H9 (cell line): Measurements from ENCODE around the gene PRKCG. TPM values are rescaled to one million over a fixed set of nuclear protein-coding genes. Genes with fewer than 3 reads are reported as not detected.

Experiments
- DNase-seq: peaks from one replicate; pipeline ENCODE4 v3.0.0-alpha.2; 2017
- H2AFZ ChIP-seq: one replicate; pipeline ENCODE4 v1.6.1; 2013; ENCODE audit warnings: mild to moderate bottlenecking, low read length, control low read depth, moderate library complexity
- H2AK5ac ChIP-seq: 2 replicates; pipeline ENCODE4 v1.6.1; 2013; ENCODE audit warnings: low read length, control low read depth, mixed read lengths; ENCODE audit not compliant: insufficient read length
- H2BK120ac ChIP-seq: one replicate; pipeline ENCODE4 v1.6.1; 2013; ENCODE audit warnings: low read depth, mild to moderate bottlenecking, low read length, control low read depth, inconsistent platforms; ENCODE audit not compliant: poor library complexity, severe bottlenecking
- H2BK12ac ChIP-seq: 2 replicates; pipeline ENCODE4 v1.6.1; 2013; ENCODE audit warnings: low read length, control low read depth, mixed read lengths, low read depth; ENCODE audit not compliant: insufficient read length
- H2BK15ac ChIP-seq: 2 replicates; pipeline ENCODE4 v1.6.1; 2013; ENCODE audit warnings: low read depth, low read length, control low read depth
- H2BK20ac ChIP-seq: one replicate; pipeline ENCODE4 v1.6.1; 2013; ENCODE audit warnings: low read depth, mild to moderate bottlenecking, low read length, control low read depth, inconsistent platforms; ENCODE audit not compliant: poor library complexity, severe bottlenecking
- H2BK5ac ChIP-seq: 2 replicates; pipeline ENCODE4 v1.6.1; 2013; ENCODE audit warnings: low read length, control low read depth, mixed read lengths; ENCODE audit not compliant: insufficient read length
- H3K14ac ChIP-seq: 2 replicates; pipeline ENCODE4 v1.6.1; 2013; ENCODE audit warnings: low read length, control low read depth; ENCODE audit not compliant: insufficient read depth
- H3K18ac ChIP-seq: 2 replicates; pipeline ENCODE4 v1.6.1; 2013; ENCODE audit warnings: low read depth, mild to moderate bottlenecking, mixed read lengths, low read length, control low read depth; ENCODE audit not compliant: insufficient read length
- H3K23ac ChIP-seq: 2 replicates; pipeline ENCODE4 v1.6.1; 2013; ENCODE audit warnings: low read length, control low read depth, mixed read lengths, low read depth; ENCODE audit not compliant: insufficient read length
- H3K23me2 ChIP-seq: 2 replicates; pipeline ENCODE4 v1.6.1; 2013; ENCODE audit warnings: low read depth, mild to moderate bottlenecking, mixed read lengths, low read length, control low read depth; ENCODE audit not compliant: insufficient read length, poor library complexity, severe bottlenecking
- H3K27ac ChIP-seq: 2 replicates; pipeline ENCODE4 v1.5.1; 2013; ENCODE audit warnings: low read length, control low read depth, mixed read lengths, low read depth; ENCODE audit not compliant: insufficient read length
- H3K27me3 ChIP-seq: 2 replicates; pipeline ENCODE4 v1.6.1; 2013; ENCODE audit warnings: low read length, control low read depth, inconsistent platforms; ENCODE audit not compliant: insufficient read depth
- H3K4ac ChIP-seq: 2 replicates; pipeline ENCODE4 v1.6.1; 2013; ENCODE audit warnings: low read depth, mild to moderate bottlenecking, control low read depth, inconsistent platforms, low read length, moderate library complexity
- H3K4me1 ChIP-seq: 2 replicates; pipeline ENCODE4 v1.6.1; 2013; ENCODE audit warnings: low read length, control low read depth, inconsistent platforms; ENCODE audit not compliant: insufficient read depth
- H3K4me2 ChIP-seq: 2 replicates; pipeline ENCODE4 v1.6.1; 2013; ENCODE audit warnings: low read length, control low read depth, mixed read lengths; ENCODE audit not compliant: insufficient read length, insufficient read depth
- H3K56ac ChIP-seq: 2 replicates; pipeline ENCODE4 v1.6.1; 2013; ENCODE audit warnings: low read depth, mild to moderate bottlenecking, mixed read lengths, low read length, control low read depth; ENCODE audit not compliant: insufficient read length
- H3K79me1 ChIP-seq: 2 replicates; pipeline ENCODE4 v1.6.1; 2013; ENCODE audit warnings: low read depth, mild to moderate bottlenecking, moderate library complexity, low read length, control low read depth, inconsistent platforms; ENCODE audit not compliant: insufficient read depth, poor library complexity, severe bottlenecking
- H3K79me2 ChIP-seq: 2 replicates; pipeline ENCODE4 v1.6.1; 2013; ENCODE audit warnings: low read length, control low read depth, inconsistent platforms; ENCODE audit not compliant: insufficient read depth
- H3K9ac ChIP-seq: 2 replicates; pipeline ENCODE4 v1.6.1; 2013; ENCODE audit warnings: low read length, control low read depth, mixed read lengths; ENCODE audit not compliant: insufficient read length; ENCODE audit errors: extremely low read depth
- H3K9me3 ChIP-seq: one replicate; pipeline ENCODE4 v1.6.1; 2013; ENCODE audit warnings: low read depth, low read length, inconsistent platforms; ENCODE audit not compliant: control insufficient read depth
- H3T11ph ChIP-seq: one replicate; pipeline ENCODE4 v1.6.1; 2013; ENCODE audit warnings: mild to moderate bottlenecking, low read length, control low read depth, inconsistent platforms
- H4K20me1 ChIP-seq: one replicate; pipeline ENCODE4 v1.6.1; 2013; ENCODE audit not compliant: control insufficient read depth, insufficient read length, insufficient read depth
- H4K5ac ChIP-seq: 2 replicates; pipeline ENCODE4 v1.6.1; 2013; ENCODE audit warnings: low read depth, mild to moderate bottlenecking, mixed read lengths, low read length, control low read depth; ENCODE audit not compliant: insufficient read length
- H4K8ac ChIP-seq: replicated peaks from 2 replicates; pipeline ENCODE4 v1.6.1; 2013; ENCODE audit warnings: low read length, control low read depth, mixed read lengths, low read depth; ENCODE audit not compliant: insufficient read length
- H4K91ac ChIP-seq: 2 replicates; pipeline ENCODE4 v1.6.1; 2013; ENCODE audit warnings: low read depth, mild to moderate bottlenecking, moderate library complexity, mixed read lengths, low read length, control low read depth; ENCODE audit not compliant: insufficient read length
- H3K27ac Mint-ChIP-seq, 3 experiments: 2 replicates in 2 of 3; 3 replicates in 1 of 3; pipeline ENCODE4 v1.8.0; 2020 to 2021; ENCODE audit warnings: mixed read lengths in 3 of 3, mild to moderate bottlenecking in 1 of 3, moderate library complexity in 1 of 3
- H3K27me3 Mint-ChIP-seq: 2 replicates; pipeline ENCODE4 v1.8.0; 2021; ENCODE audit warnings: low read depth, mild to moderate bottlenecking, moderate library complexity, mixed read lengths
- H3K36me3 Mint-ChIP-seq, 3 experiments: 2 replicates in 2 of 3; 3 replicates in 1 of 3; pipeline ENCODE4 v1.8.0; 2020 to 2021; ENCODE audit warnings: low read depth in 3 of 3, mixed read lengths in 3 of 3; ENCODE audit not compliant: insufficient read depth in 1 of 3
- H3K4me1 Mint-ChIP-seq, 2 experiments: 2 replicates each; pipeline ENCODE4 v1.8.0; 2020; ENCODE audit warnings: mixed read lengths in 2 of 2
- H3K4me3 Mint-ChIP-seq, 2 experiments: 2 replicates in 1 of 2; 3 replicates in 1 of 2; pipeline ENCODE4 v1.8.0; 2020 to 2021; ENCODE audit warnings: mild to moderate bottlenecking in 2 of 2, mixed read lengths in 2 of 2, moderate library complexity in 1 of 2
- H3K9me3 Mint-ChIP-seq, 2 experiments: 2 replicates in 1 of 2; 3 replicates in 1 of 2; pipeline ENCODE4 v1.8.0; 2020; ENCODE audit warnings: mild to moderate bottlenecking in 2 of 2, mixed read lengths in 2 of 2, moderate library complexity in 1 of 2
- WGBS: extraction: QIAGEN DNeasy Blood & Tissue Kit; methylation state at CpG from one replicate; pipeline ENCODE4 v1.1.7; 2013; ENCODE audit warnings: missing lambda C conversion rate, low lambda C conversion rate, mixed read lengths; ENCODE audit not compliant: insufficient read length; ENCODE audit errors: extremely low coverage; 5-methylcytosine and 5-hydroxymethylcytosine counted together
- total RNA-seq: library from RNA; stranded (reverse); gene quantifications from 2 replicates; pipeline ENCODE4 v1.2.1, GENCODE V29; 2021
- TF ChIP-seq, protein P1 (sequence below): fragments of 200-600 bp; sonication (generic); conservative IDR thresholded peaks from 3 replicates; pipeline ENCODE4 v1.8.0; 2021; ENCODE audit warnings: antibody characterized with exemption, mild to moderate bottlenecking

The PRKCG gene
- total RNA-seq, 1 experiment from 2014 or later = 8.8 TPM

DNA sequence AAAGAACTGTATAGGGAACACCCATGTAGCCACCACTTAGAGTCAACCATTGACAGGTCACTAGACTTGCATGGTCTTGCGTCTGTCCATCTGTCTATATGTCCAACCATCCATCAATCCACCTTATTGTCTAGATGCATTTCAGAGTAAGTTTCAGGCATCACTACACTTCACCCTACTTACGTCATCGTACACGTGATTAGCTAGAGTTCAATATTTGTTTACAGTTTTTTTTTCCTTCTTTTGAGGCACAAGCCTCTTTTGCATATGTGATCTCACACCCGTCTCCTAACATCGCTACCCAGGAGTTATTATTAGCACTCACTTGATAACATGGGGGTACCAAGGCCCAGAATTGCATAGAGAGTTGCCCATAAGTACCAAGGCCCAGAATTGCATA lies 34.0 kb downstream of the PRKCG start:
- H3K27me3 ChIP-seq = no peaks in the 10 kb centered on the region; the same call in 1 of the 2 replicates
- H3K4me3 Mint-ChIP-seq = no peak overlapping the region
- no peak overlapping the region for H2BK15ac ChIP-seq
- no peak overlapping the region for H4K8ac ChIP-seq
- no peak overlapping the region for H3T11ph ChIP-seq
- no peak overlapping the region for H2BK120ac ChIP-seq
- no peaks in the 10 kb centered on the region for H4K20me1 ChIP-seq
- no peak overlapping the region for H3K18ac ChIP-seq
- peaks cover 3% of the 10 kb centered on the region in 2 experiments; a peak in 3 of 5 replicates for H3K9me3 Mint-ChIP-seq
- H4K91ac ChIP-seq = no peak overlapping the region
- no peak overlapping the region for H2BK12ac ChIP-seq
- peaks cover 36 to 62% (median 50%) of the 10 kb centered on the region in 3 experiments for H3K36me3 Mint-ChIP-seq
- H3K27ac ChIP-seq = no peak overlapping the region
- H3K79me1 ChIP-seq = no peaks in the 10 kb centered on the region
- H3K4me1 Mint-ChIP-seq = peaks cover 2 to 6% of the 10 kb centered on the region in 2 experiments; a peak in 2 of 4 replicates
- H3K9me3 ChIP-seq = no peaks in the 10 kb centered on the region
- no peak for DNase-seq
- no peak overlapping the region for H2AFZ ChIP-seq
- H2BK20ac ChIP-seq = no peak overlapping the region
- H3K14ac ChIP-seq = no peak overlapping the region
- WGBS = no CpG with 5 or more reads among the region's 6 CpGs
- no peak overlapping the region for H3K4ac ChIP-seq
- H2AK5ac ChIP-seq = no peak overlapping the region
- H3K27ac Mint-ChIP-seq = no peak overlapping the region
- no peak overlapping the region for H3K4me2 ChIP-seq
- H3K9ac ChIP-seq = no peak overlapping the region
- no peaks in the 10 kb centered on the region for H3K4me1 ChIP-seq
- H3K79me2 ChIP-seq = no peaks in the 10 kb centered on the region
- no peak overlapping the region for H3K56ac ChIP-seq
- no peak overlapping the region for H3K23ac ChIP-seq
- TF ChIP-seq, protein P1, sequence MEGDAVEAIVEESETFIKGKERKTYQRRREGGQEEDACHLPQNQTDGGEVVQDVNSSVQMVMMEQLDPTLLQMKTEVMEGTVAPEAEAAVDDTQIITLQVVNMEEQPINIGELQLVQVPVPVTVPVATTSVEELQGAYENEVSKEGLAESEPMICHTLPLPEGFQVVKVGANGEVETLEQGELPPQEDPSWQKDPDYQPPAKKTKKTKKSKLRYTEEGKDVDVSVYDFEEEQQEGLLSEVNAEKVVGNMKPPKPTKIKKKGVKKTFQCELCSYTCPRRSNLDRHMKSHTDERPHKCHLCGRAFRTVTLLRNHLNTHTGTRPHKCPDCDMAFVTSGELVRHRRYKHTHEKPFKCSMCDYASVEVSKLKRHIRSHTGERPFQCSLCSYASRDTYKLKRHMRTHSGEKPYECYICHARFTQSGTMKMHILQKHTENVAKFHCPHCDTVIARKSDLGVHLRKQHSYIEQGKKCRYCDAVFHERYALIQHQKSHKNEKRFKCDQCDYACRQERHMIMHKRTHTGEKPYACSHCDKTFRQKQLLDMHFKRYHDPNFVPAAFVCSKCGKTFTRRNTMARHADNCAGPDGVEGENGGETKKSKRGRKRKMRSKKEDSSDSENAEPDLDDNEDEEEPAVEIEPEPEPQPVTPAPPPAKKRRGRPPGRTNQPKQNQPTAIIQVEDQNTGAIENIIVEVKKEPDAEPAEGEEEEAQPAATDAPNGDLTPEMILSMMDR = no peak
- peaks cover 16% of the 10 kb centered on the region for H3K27me3 Mint-ChIP-seq
- H4K5ac ChIP-seq = no peak overlapping the region
- no peak overlapping the region for H2BK5ac ChIP-seq
- H3K23me2 ChIP-seq = no peaks in the 10 kb centered on the region
